Stimulated activated CD4-positive, alpha-beta T cell treated with anti-CD3 and anti-CD28 coated beads, Interleukin-12 subunit alpha, Interleukin-12 subunit beta, amount 100 ng/mL, for 24 hours (primary cell): ENCODE measurements around the gene TBC1D20.
"Not testable (repeated sequence)": the region's sequence is repeated elsewhere in the genome, so short reads cannot be mapped to it uniquely, and the experiment has no call there.

ENCODE experiments used
- DNase-seq, 2 experiments: peaks; one replicate each; pipeline ENCODE4 v3.0.0-alpha.2; 2020; ENCODE audit warnings: low read depth in 2 of 2

The TBC1D20 gene

DNA sequence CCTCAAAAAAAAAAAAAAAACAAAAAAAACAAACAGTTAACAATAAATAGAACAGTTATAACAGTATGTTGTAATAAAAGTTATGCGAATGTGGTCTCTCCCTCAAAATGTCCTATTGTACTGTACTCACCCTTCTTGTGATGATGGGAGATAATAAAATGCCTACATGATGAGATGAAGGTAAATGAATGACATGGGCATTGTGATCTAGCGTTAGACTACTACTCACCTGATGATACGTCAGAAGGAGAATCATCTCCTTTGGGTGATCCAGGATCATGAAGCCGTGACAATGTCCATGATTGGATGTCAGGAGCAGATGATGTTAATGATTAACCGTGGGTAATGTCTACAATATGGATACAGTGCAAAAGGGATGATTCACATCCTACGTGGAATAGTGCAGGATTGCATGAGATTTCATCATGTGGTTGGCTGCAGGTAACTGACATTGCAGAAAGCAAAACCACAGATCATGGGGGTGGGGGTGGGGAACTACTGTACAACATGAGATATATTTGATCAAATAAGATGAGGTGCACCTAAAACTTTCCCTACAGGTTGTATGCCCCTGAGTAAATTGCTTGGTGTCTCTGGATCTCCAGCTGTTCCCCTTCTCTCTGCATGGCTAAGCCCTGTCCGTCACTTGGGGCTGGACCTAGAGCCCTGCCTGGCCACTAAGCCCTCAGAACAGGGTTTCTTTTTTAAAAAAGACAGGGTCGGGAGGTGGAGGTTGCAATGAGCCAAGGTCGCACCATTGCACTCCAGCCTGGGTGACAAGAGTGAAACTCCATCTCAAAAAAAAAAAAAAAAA is 60.4 kb downstream of the TBC1D20 start:
- no peak for DNase-seq

DNA sequence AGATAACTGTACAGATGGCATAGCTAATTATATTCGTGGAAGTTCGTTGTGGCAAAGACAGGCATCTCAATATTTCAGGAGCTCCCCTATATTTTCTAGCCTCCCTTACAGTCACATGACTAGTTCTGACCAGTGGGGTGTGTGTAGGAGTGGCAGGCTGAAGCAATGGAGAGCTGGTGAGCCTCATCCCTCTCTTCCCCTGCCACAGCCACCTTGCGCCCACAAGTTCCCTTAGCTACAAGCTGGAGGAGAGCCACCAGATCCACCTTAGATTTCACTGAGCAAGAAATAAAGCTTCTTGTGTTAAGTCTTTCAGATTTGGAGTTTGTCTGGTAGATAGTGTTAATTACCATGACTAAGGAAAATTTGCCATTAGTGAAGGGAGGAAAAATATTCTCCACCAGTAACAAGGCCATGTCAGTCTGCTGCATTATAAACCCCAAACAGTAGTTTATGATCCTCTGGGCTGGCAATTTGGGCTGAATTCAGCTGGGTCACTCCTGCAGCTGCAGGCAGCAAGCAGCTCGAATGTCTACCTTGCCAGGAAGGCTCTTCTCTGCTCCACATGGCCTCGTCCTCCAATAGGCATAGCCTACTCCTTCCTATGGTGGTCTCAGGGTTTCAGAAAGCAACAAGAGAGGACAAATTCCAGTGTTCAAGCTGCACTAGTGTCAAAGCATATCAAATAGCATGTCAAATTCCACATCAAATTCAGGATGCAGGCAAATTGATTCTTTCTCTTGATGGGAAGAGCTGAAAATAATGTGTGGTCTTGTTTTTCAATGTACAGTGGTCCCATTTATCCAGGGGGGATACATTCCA is 61.7 kb downstream of the TBC1D20 start:
- no peak for DNase-seq

DNA sequence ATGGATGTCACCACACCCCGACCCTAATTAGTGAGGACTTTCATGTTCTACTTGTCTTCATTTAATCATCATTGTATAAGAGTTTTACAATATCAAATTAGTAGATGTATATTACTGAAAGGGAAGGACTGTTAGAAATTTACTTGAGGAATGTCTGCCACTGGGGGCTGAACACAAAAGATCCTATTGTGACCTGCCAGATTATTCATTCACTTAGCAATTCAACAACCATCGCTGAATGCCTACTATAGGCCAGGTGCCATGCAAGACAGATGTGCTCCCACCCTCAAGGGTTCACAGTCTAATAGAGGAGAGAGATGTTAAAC is 62.2 kb downstream of the TBC1D20 start:
- no peak for DNase-seq

DNA sequence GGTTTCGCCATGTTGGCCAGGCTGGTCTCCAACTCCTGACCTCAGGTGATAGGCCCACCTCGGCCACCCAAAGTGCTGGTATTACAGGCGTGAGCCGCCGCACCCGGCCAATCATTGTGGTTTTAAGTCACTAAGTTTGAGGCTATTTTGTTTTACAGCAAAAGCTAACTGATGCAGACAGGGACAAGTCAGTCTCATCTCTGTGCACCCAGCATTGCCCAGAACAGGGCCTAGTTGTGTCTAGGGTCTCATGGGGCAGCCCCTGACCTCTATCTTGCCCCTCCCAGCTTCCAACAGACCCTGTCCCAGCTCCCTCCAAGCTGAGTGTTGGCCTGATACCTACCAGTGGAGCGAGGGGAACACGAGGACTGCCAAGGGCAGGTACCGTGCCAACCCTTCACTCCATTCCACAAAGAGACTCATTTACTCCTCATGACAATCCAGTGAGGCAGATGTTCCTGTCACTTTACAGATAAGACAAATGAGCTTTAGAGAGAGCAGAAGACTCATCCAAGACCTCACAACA is 63.1 kb downstream of the TBC1D20 start:
- DNase-seq = no peak

DNA sequence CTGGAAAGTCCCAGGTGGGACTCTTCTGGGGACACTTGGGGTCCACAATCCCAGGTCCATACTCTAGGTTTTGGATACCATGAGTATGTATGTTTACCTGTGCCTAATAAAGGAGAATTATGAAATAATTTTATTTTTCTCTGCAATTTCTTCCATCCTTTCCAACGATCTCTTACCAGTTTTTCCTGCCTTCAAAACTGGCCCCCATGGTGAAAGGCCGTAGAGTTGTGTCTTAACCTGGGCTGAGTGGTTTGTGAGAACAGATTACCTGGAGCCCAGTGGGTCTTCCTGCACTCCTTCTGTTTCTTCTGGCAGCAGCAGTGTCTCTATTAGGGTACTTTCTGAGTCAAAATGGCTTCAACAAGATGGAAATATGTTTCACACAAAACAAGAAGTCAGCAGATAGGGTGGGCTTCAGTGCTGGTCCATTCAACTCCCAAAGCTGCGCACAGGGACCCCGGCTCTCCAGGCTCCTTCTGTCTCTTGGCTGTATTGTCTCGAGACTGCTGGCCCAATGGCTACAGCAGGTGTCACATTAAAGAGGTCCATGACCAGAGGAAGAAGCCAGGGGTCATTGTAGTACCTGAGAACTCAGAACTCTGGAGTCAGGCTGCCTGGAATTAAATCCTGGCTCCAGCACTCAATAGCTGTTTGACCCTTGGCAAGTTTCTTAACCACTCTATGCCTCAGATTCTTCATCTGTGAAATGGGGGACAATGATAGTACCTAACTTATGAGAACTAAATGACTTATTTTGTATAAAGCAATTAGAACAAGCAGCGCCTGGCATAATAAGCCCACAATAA is 64.7 kb downstream of the TBC1D20 start:
- DNase-seq = no peak

DNA sequence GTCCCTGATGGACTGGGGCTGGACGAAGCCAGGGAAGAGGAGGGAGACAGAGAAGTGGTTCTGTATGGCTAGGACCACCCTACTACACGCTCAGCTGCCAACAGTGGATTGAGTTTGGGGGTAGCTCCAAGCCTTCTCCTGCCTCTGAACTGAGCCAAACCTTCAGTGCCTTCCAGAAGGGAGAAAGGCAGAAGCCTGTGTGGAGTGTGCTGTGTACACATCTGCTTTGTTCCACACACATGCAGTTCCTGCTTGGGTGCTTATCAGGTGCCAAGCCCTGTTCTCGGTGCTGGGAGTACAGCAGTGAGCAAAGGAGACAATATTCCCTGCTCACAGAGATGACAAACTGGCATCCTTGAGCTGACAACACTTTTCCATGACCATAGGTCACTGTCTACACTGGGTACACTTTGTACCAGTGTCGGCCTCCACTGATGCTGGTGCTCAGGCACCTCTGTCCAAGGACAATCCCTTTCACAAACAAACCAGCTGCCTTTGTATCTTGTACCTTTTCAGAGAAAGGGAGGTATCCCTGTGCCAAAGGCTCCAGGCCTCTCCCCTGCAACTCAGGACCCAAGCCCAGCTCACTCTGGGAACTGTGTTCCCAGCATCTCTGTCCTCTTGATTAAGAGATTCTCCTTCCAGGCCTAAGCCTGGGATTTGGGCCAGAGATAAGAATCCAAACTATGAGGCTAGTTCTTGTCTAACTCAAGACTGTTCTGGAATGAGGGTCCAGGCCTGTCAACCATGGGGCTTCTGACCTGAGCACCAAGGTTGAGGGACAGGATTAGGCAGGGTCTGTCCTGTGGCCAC is 65.5 kb downstream of the TBC1D20 start:
- DNase-seq = no peak

DNA sequence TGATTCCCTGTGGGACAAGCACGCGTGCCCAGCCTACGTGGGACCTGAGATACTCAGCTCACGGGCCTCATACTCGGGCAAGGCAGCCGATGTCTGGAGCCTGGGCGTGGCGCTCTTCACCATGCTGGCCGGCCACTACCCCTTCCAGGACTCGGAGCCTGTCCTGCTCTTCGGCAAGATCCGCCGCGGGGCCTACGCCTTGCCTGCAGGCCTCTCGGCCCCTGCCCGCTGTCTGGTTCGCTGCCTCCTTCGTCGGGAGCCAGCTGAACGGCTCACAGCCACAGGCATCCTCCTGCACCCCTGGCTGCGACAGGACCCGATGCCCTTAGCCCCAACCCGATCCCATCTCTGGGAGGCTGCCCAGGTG is 66.1 kb downstream of the TBC1D20 start:
- no peak for DNase-seq

DNA sequence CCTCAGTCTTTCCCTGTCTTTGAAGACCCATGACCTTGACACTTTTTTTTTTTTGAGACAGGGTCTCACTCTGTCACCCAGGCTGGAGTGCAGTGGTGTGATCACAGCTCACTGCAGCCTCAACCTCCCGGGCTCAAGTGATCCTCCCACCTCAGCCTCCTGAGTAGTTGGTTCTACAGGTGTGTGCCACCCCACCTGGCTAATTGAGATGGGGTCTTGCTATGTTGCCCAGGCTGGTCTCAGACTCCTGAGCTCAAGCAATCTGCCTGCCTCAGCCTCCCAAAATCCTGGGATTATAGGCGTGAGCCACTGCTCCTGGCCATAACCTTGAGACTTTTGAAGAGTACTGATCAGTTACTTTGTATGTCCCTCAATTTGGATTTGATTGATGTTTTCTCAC is 69.0 kb downstream of the TBC1D20 start:
- DNase-seq = not testable (repeated sequence)

DNA sequence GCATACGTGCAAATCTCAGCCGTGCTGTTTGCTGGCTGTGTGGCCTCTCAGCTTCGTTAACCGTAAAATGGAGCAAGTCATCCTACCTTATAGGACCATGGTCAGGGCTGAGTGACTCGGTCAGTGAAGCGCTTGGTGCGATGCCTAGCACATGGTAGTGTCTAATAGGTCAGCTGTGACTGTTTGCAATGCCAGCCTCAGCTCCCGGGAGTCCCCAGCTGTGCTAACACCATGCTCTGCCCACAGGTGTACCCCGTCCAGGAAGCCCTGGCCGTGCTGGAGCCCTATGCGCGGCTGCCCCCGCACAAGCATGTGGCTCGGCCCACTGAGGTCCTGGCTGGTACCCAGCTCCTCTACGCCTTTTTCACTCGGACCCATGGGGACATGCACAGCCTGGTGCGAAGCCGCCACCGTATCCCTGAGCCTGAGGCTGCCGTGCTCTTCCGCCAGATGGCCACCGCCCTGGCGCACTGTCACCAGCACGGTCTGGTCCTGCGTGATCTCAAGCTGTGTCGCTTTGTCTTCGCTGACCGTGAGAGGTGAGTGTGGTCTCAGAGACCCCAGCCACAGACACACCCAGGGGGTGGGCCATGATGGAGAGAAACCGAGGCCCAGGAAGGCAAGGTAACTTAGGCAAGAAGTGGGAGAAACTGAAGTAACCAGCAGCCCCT is 71.2 kb downstream of the TBC1D20 start:
- no peak for DNase-seq

DNA sequence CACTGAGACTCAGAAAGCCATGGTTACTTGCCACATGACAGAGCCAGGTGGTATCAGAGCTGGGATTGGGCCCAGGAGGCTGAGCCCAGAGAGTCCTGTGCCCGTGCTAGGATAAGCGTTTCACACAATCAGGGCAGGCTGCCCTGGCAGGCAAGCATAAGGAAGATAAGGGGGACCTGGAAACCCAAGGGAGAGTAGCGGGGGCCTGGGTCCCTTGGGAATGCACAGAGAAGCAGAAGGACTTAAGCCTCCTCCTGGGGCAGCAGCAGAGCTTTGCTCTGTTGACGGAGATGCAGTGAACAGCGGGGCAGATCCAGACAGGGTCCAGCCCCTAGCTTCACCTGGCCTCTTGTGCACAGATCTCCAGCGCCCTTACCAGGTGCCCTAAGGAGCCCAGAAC is 73.1 kb downstream of the TBC1D20 start:
- no peak for DNase-seq

DNA sequence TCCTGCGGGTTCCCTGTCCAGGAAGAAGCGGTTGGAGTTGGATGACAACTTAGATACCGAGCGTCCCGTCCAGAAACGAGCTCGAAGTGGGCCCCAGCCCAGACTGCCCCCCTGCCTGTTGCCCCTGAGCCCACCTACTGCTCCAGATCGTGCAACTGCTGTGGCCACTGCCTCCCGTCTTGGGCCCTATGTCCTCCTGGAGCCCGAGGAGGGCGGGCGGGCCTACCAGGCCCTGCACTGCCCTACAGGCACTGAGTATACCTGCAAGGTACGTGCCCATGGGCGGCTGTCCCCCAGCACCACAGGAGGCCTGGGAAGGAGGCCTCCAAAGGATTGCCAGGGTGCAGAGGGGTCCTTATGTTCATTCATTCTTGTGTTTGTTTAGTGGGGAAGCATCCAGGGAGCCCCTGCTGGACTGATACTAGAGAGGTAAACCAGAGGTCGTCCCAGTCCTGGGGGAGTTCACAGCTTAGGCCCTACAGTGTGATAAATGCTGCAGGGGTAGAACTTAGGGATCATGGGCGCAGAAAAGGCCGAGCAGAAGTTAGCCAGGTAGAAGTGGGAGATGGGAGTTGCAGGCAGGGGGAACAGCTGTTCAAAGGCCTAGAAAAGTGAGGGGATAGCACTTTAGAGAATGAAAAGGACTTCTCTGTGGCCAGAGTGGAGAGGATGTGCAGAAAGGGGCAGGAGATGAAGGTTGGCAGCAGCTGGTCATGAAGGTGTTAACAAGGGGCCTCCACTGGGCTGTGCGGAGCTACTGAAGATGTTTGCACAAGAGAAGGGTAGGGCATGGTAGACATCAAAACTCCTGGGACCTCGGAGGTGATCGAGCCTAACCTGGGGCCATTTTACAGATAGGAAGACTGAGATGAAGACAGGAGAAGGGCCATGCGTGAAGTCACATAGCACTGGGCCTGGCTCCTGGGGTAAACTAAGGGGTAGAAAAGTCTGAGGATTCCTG is 74.0 kb downstream of the TBC1D20 start:
- no peak for DNase-seq

DNA sequence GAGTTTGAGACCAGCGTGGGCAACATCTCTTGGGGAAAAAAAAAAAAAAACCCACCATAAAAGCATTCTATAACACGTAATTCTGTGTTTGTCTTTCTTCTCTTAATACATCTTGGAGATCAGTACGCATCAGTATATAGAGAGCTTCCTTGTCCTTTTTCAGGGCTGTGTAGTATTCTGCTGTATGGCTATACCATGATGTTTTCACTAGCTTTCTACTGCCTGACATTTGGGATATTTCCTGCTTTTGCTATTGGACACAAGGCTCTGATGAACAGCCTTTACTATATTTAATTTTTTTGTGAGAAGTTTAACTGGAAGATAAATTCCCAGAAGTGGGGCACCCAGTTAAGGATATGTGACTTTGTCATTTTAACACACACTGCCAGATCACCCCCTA is 74.8 kb downstream of the TBC1D20 start:
- no peak for DNase-seq

DNA sequence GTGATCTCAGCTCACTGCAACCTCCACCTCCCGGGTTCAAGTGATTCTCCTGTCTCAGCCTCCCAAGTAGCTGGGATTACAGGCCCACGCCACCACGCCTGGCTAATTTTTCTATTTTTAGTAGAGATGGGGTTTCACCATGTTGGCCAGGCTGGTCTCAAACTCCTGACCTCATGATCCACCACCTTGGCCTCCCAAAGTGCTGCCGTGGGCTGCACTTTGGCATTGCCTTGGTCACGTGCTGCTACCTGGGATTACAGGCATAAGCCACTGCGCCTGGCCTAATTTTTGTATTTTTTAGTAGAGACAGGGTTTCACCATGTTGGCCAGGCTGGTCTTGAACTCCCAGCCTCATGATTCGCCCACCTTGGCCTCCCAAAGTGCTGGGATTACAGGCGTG is 75.7 kb downstream of the TBC1D20 start:
- DNase-seq = not testable (repeated sequence)
